ENCODE data around the gene CDH23. TPM values are rescaled to one million over a fixed set of nuclear protein-coding genes. Genes with fewer than 3 reads are reported as not detected.

Gene CDH23
- total RNA-seq, 4 donors from 2014 or later: 7.1 to 56.2 (median 25.4) TPM

GRCh38 chr10:71379118-71379766 is 17.5 kb upstream of the CDH23 start:
- H3K27me3 ChIP-seq: no peaks in the 10 kb centered on the region
- no peaks in the 10 kb centered on the region for H3K4me1 ChIP-seq
- intact Hi-C loops (cut with DNase I; ENCODE audit: low total_unique reads): loop anchor here (10.0 kb wide), 1 partner anchor 54 kb away; no protein-coding TSS in a partner anchor
- no peaks in the 10 kb centered on the region for H3K9me3 ChIP-seq
- H3K4me3 ChIP-seq: no peak overlapping the region
- TF ChIP-seq CTCF (IDR thresholded peaks at IDR 0.05) (no peak), POLR2A (IDR thresholded peaks at IDR 0.05) (no peak)
- no peak overlapping the region for H3K27ac ChIP-seq
- no peak for DNase-seq
- H3K36me3 ChIP-seq: no peaks in the 10 kb centered on the region

GRCh38 chr10:71380841-71381240 is 15.9 kb upstream of the CDH23 start:
- no peaks in the 10 kb centered on the region for H3K9me3 ChIP-seq
- no peak overlapping the region for H3K27ac ChIP-seq
- no peak overlapping the region for H3K4me3 ChIP-seq
- no peaks in the 10 kb centered on the region for H3K27me3 ChIP-seq
- no peak for DNase-seq
- no peak for TF ChIP-seq CTCF (IDR thresholded peaks at IDR 0.05)
- no peak for TF ChIP-seq POLR2A (IDR thresholded peaks at IDR 0.05)
- H3K36me3 ChIP-seq: no peaks in the 10 kb centered on the region
- H3K4me1 ChIP-seq: no peaks in the 10 kb centered on the region
- intact Hi-C loops (cut with DNase I; ENCODE audit: low total_unique reads): loop anchor here (10.0 kb wide), 1 partner anchor 194 kb away; no protein-coding TSS in a partner anchor

- Histone ChIP-seq H3K4me3 (no peak overlapping the region), H3K9me3 (no peaks in the 10 kb centered on the region), H3K36me3 (no peaks in the 10 kb centered on the region), H3K27ac (no peak overlapping the region), H3K27me3 (no peaks in the 10 kb centered on the region), H3K4me1 (no peaks in the 10 kb centered on the region)
- no peak for TF ChIP-seq CTCF (IDR thresholded peaks at IDR 0.05)
- no peak for TF ChIP-seq POLR2A (IDR thresholded peaks at IDR 0.05)
- no peak for DNase-seq
- intact Hi-C loops (cut with DNase I; ENCODE audit: low total_unique reads): loop anchor here (10.0 kb wide), 1 partner anchor 193 kb away; no protein-coding TSS in a partner anchor
Observed at GRCh38 chr10:71381611-71382010, 15.1 kb upstream of the CDH23 start.

GRCh38 chr10:71382028-71382427 is 14.7 kb upstream of the CDH23 start:
- H3K27me3 ChIP-seq: no peaks in the 10 kb centered on the region
- H3K27ac ChIP-seq: no peak overlapping the region
- no peaks in the 10 kb centered on the region for H3K4me1 ChIP-seq
- H3K36me3 ChIP-seq: no peaks in the 10 kb centered on the region
- intact Hi-C loops (cut with DNase I; ENCODE audit: low total_unique reads): loop anchor here (10.0 kb wide), 1 partner anchor 193 kb away; no protein-coding TSS in a partner anchor
- TF ChIP-seq POLR2A (IDR thresholded peaks at IDR 0.05): no peak
- no peak for TF ChIP-seq CTCF (IDR thresholded peaks at IDR 0.05)
- no peak for DNase-seq
- no peaks in the 10 kb centered on the region for H3K9me3 ChIP-seq
- H3K4me3 ChIP-seq: no peak overlapping the region

- H3K36me3 ChIP-seq: no peaks in the 10 kb centered on the region
- no peak overlapping the region for H3K4me3 ChIP-seq
- no peak overlapping the region for H3K27ac ChIP-seq
- TF ChIP-seq POLR2A (IDR thresholded peaks at IDR 0.05): no peak
- TF ChIP-seq CTCF (IDR thresholded peaks at IDR 0.05): no peak
- H3K4me1 ChIP-seq: no peaks in the 10 kb centered on the region
- intact Hi-C loops (cut with DNase I; ENCODE audit: low total_unique reads): loop anchor here (10.0 kb wide), 1 partner anchor 192 kb away; no protein-coding TSS in a partner anchor
- no peak for DNase-seq
- H3K9me3 ChIP-seq: no peaks in the 10 kb centered on the region
- no peaks in the 10 kb centered on the region for H3K27me3 ChIP-seq
Observed at GRCh38 chr10:71382757-71383156, 14.0 kb upstream of the CDH23 start.

Data from uterus (tissue), 4 donors.